ENCODE measurements around the gene ZNF358. TPM values are rescaled to one million over a fixed set of nuclear protein-coding genes. Genes with fewer than 3 reads are reported as not detected.

ZNF358 gene
- polyA plus RNA-seq, 3 donors, result 0.41 to 8.6 (median 1.0) TPM

- peaks cover 33% of the 10 kb centered on the region for H3K4me1 Mint-ChIP-seq
- H3K9ac ChIP-seq (ENCODE audit: insufficient read depth, low read length, poor library complexity, severe bottlenecking), result no peak overlapping the region
- 16% methylated on average over 19 of the region's 19 CpGs for WGBS (ENCODE audit: insufficient coverage)
These were observed 10.6 kb upstream of the ZNF358 start for GRCh38 chr19:7505288-7505681.

DNA sequence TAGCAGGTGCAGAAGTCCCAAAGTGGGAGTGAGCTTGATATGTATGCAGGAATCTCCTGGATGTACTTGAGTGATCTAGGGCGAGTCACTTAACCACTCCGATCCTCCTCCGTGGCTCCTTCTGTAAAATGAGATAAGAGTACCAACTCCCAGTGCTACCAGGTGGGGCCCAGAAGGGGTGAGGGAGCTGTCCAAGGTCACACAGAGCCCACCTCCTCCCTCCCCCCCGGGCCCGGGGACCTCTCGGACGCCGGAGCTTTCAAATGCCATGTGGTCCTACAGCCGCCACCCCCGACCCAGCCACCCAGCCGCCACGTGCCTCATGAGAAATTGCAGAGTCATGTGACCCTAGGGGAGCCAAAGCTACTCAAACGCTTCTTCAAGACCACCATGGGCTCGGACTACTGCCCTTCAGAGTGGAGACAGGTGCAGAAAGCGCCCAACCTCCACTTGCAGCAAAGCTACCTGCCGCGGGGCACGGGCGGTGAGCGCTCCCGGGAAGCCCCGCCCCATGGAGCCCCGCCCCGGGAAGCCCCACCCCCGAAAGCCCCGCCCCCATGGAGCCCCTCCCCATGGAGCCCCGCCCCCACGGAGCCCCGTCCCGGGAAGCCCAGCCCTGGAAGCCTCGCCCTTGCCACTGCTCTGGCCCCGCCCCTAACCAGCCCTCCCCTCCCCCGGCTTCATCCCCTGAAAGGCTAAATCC is 10.1 kb upstream of the ZNF358 start:
- H3K9ac ChIP-seq (ENCODE audit: insufficient read depth, low read length, poor library complexity, severe bottlenecking), result no peak overlapping the region
- no peak for TF ChIP-seq CTCF (IDR thresholded peaks at IDR 0.05)
- peak overlapping the region; percentile 45 for H3K4me2 ChIP-seq (replicated peaks; ENCODE audit: extremely low read depth, low read length, poor library complexity, severe bottlenecking)
- Mint-ChIP-seq H3K9me3 (peaks cover 6 to 12% (median 7%) of the 10 kb centered on the region in 7 donors), H3K4me3 (peak overlapping the region; percentile 43 to 76), H3K36me3 (no peaks in the 10 kb centered on the region), H3K4me1 (peaks cover 33% of the 10 kb centered on the region), H3K27ac (peak overlapping the region in 3 of 7 donors; percentile 31 to 61 (median 59)), H3K27me3 (ENCODE audit: low read depth in 3 of 3) (peaks cover 33 to 53% (median 52%) of the 10 kb centered on the region in 3 donors)
- H3K27me3 ChIP-seq (ENCODE audit: control insufficient read depth in 2 of 2, insufficient read depth in 2 of 2, low read length in 2 of 2), result peaks cover 6 to 34% of the 10 kb centered on the region in 2 donors
- H3K4me1 ChIP-seq (ENCODE audit: control insufficient read depth in 1 of 2, insufficient read depth in 2 of 2, low read length in 2 of 2), result peaks cover 30 to 43% of the 10 kb centered on the region in 2 donors
- WGBS (ENCODE audit: insufficient coverage), result 5% methylated on average over 11 of the region's 33 CpGs
- H3K4me3 ChIP-seq (replicated peaks in 1 of 3; ENCODE audit: low read depth in 2 of 3, low read length in 3 of 3), result no peak overlapping the region
- no peaks in the 10 kb centered on the region for H3K36me3 ChIP-seq (replicated peaks in 1 of 2; ENCODE audit: control insufficient read depth in 1 of 2, insufficient read depth in 2 of 2, low read length in 2 of 2)
- peak in 1 of 3 donors; percentile 31 for DNase-seq
- no peaks in the 10 kb centered on the region for H4K20me1 ChIP-seq (ENCODE audit: insufficient read depth, low read length)
- no peak overlapping the region for H2AFZ ChIP-seq (ENCODE audit: insufficient read depth, low read depth, low read length, poor library complexity, severe bottlenecking)
- H3K9me3 ChIP-seq (replicated peaks in 1 of 2; ENCODE audit: control insufficient read depth in 1 of 2, insufficient read depth in 1 of 2, low read length in 2 of 2), result peaks cover 0 to 3% of the 10 kb centered on the region in 2 donors
- H3K27ac ChIP-seq (ENCODE audit: low read depth in 1 of 2, low read length in 2 of 2), result no peak overlapping the region
- H3K79me2 ChIP-seq (ENCODE audit: insufficient read depth, low read length), result no peaks in the 10 kb centered on the region
- intact Hi-C loops (cut with micrococcal nuclease), result loop anchor here (5.0 kb wide), 1 partner anchor 34 kb away; no protein-coding TSS in a partner anchor

More at GRCh38 chr19:7505288-7505681, 10.6 kb upstream of the ZNF358 start:
- no peaks in the 10 kb centered on the region for H3K36me3 ChIP-seq (replicated peaks in 1 of 2; ENCODE audit: control insufficient read depth in 1 of 2, insufficient read depth in 2 of 2, low read length in 2 of 2)
- DNase-seq, result no peak
- peak overlapping the region; percentile 45 for H3K4me2 ChIP-seq (replicated peaks; ENCODE audit: extremely low read depth, low read length, poor library complexity, severe bottlenecking)
- no peaks in the 10 kb centered on the region for H4K20me1 ChIP-seq (ENCODE audit: insufficient read depth, low read length)
- peaks cover 0 to 6% of the 10 kb centered on the region in 2 donors for H3K9me3 ChIP-seq (replicated peaks in 1 of 2; ENCODE audit: control insufficient read depth in 1 of 2, insufficient read depth in 1 of 2, low read length in 2 of 2)
- H3K27me3 ChIP-seq (ENCODE audit: control insufficient read depth in 2 of 2, insufficient read depth in 2 of 2, low read length in 2 of 2), result peaks cover 6 to 39% of the 10 kb centered on the region in 2 donors
- no peaks in the 10 kb centered on the region for H3K79me2 ChIP-seq (ENCODE audit: insufficient read depth, low read length)
- intact Hi-C loops (cut with micrococcal nuclease), result loop anchor here (5.0 kb wide), 1 partner anchor 33 kb away; no protein-coding TSS in a partner anchor
- Mint-ChIP-seq H3K36me3 (no peaks in the 10 kb centered on the region), H3K27ac (no peak overlapping the region), H3K9me3 (peaks cover 6 to 16% (median 7%) of the 10 kb centered on the region in 7 donors), H3K27me3 (ENCODE audit: low read depth in 3 of 3) (peaks cover 36 to 58% (median 57%) of the 10 kb centered on the region in 3 donors), H3K4me3 (peak overlapping the region in 1 of 2 donors; percentile 76)
- peaks cover 33 to 47% of the 10 kb centered on the region in 2 donors for H3K4me1 ChIP-seq (ENCODE audit: control insufficient read depth in 1 of 2, insufficient read depth in 2 of 2, low read length in 2 of 2)
- no peak overlapping the region for H2AFZ ChIP-seq (ENCODE audit: insufficient read depth, low read depth, low read length, poor library complexity, severe bottlenecking)
- no peak overlapping the region for H3K27ac ChIP-seq (ENCODE audit: low read depth in 1 of 2, low read length in 2 of 2)
- no peak overlapping the region for H3K4me3 ChIP-seq (replicated peaks in 1 of 3; ENCODE audit: low read depth in 2 of 3, low read length in 3 of 3)
- TF ChIP-seq CTCF (IDR thresholded peaks at IDR 0.05), result no peak

Measured in CD14-positive monocyte (primary cell).